GM12801 (cell line): ENCODE results near the gene SEMA3B.

Experiments
- TF ChIP-seq, protein P1 (sequence below): IDR thresholded peaks from one replicate; pipeline ENCODE4 v1.5.1; 2011; ENCODE audit warnings: control low read depth; ENCODE audit not compliant: insufficient read length; ENCODE audit errors: extremely low read depth

The SEMA3B gene

GRCh38 chr3:50299929-50300680 is 31.2 kb downstream of the SEMA3B start:
- TF ChIP-seq, protein P1, sequence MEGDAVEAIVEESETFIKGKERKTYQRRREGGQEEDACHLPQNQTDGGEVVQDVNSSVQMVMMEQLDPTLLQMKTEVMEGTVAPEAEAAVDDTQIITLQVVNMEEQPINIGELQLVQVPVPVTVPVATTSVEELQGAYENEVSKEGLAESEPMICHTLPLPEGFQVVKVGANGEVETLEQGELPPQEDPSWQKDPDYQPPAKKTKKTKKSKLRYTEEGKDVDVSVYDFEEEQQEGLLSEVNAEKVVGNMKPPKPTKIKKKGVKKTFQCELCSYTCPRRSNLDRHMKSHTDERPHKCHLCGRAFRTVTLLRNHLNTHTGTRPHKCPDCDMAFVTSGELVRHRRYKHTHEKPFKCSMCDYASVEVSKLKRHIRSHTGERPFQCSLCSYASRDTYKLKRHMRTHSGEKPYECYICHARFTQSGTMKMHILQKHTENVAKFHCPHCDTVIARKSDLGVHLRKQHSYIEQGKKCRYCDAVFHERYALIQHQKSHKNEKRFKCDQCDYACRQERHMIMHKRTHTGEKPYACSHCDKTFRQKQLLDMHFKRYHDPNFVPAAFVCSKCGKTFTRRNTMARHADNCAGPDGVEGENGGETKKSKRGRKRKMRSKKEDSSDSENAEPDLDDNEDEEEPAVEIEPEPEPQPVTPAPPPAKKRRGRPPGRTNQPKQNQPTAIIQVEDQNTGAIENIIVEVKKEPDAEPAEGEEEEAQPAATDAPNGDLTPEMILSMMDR = no peak

DNA sequence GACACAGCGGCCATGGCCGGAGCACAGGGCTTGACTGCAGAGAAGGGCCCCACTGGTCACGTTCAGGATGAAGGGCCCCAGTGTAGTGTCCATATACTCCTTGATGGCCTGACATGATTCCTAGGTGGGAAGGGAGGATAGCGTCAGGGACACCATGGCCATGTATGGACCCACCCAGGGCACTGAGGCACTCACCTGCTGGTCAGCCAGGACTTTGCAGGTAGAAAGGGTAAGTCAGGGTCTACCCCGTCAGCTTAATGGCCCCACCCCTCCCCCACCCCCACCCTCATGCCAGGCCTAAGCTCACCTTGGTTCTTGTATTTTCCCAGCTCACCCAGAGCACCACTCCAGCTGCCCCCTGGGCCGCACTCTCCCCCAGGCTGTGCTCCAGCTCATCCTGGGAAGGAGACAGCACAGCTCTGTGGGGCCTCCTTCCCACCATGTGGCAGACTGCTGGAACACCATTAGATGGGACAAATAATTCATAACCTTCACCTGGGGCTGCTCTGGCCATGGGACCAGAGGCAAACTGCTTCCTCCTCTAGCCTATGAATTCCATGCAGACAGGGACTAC is 31.8 kb downstream of the SEMA3B start:
- TF ChIP-seq, protein P1 = no peak

GRCh38 chr3:50302095-50303012 is 33.4 kb downstream of the SEMA3B start:
- TF ChIP-seq, protein P1 = no peak

DNA sequence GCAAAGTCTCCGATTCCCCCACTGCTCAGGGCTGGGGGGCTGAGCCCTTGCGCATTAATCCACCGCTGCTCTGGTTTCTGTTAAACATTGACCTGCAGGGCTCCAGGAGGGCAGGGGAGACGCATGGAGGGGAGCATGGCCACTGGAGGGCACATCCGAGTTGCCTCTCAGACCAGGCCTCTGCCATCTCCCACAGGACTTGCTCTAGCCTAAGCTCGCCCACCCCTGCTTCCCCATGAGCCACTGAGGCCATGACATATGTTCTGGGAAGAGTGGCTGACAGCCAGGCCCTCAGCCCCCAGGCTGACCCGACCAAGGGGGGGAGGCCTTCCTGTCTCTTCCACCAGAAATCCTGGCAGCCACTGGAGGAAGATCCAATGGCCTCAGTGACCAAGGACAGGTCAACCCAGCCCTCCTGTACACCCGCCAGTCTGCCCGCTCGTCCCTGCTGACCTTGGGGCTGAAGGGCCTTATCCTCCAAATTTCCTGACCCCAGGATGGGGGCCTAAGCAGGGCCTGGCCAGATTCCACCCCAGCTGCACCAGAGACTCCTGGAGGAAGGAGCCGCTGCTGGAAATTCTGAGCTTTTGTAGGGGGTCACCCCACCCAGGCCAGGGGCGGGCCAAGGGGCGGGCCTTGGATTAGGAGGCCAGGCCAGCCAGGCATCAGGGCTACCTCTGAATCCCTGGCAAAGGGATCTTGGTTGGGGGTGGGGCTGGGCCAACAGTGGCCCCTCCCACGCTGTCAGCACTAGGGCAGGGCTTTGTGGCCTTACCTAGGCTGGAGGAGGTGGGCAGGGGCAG is 34.3 kb downstream of the SEMA3B start, which contains the start of gene HYAL1:
Gene HYAL1, minus strand, starts transcription at position 562 of the 803 bp plus-strand sequence. CDS start 618 bp downstream, outside the sequence.
- TF ChIP-seq, protein P1 = no peak

- TF ChIP-seq, protein P1 = no peak
Observed at GRCh38 chr3:50304601-50305000, 35.7 kb downstream of the SEMA3B start.

- TF ChIP-seq, protein P1 = no peak
Observed at GRCh38 chr3:50314342-50314741, 45.4 kb downstream of the SEMA3B start.
